GM21528 (cell line): ENCODE data around the gene NCAN.
A peak's percentile ranks its signal among the peaks of the same experiment; 100 is the strongest.
"Not testable (repeated sequence)": the region's sequence is repeated elsewhere in the genome, so short reads cannot be mapped to it uniquely, and the experiment has no call there.

Experiments
- ATAC-seq: cut with Tn5 transposase; IDR thresholded peaks from one replicate; pipeline ENCODE4 v1.9.1; 2021; ENCODE audit warnings: mild to moderate bottlenecking, moderate library complexity; ENCODE audit not compliant: unreplicated experiment, low FRiP score

NCAN gene

DNA sequence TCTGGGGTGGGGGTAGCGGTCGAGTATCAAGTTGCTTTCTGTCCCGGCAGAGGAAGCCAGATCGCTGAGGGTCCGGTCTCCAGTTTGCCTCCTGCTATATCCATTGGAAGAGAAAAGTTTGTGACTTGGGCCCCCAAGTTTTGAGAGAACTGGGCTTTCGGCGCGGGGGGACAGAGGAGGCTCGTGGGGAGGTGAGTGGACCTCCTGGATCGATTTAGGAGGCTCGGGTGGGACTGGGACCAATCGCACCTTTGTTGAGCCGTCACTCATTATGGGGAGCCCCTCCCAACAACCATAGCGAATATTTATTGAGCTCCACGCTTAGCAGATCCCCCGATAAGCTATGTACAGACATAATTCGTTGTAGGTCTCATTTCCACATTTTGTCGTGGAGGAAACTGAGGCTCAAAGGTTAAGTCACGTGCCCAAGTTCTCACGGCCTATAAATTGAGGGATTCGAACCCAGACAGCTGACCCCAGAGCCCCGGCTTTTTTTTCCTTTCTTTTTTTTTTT lies 18.8 kb upstream of the NCAN start:
- ATAC-seq, result no peak

DNA sequence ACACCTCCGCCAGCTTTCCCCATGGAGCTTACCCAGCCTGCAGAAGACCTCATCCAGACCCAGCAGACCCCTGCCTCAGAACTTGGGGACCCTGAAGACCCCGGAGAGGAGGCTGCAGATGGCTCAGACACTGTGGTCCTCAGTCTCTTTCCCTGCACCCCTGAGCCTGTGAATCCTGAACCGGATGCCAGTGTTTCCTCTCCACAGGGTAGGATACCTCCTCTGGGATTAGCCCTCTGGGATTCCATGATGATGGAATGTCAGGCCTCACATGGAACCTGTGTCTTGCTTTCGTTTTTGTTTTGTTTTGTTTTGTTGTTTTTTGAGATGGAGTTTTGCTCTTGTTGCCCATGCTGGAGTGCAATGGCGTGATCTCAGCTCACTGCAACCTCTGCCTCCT lies 17.8 kb upstream of the NCAN start:
- ATAC-seq, result no peak

DNA sequence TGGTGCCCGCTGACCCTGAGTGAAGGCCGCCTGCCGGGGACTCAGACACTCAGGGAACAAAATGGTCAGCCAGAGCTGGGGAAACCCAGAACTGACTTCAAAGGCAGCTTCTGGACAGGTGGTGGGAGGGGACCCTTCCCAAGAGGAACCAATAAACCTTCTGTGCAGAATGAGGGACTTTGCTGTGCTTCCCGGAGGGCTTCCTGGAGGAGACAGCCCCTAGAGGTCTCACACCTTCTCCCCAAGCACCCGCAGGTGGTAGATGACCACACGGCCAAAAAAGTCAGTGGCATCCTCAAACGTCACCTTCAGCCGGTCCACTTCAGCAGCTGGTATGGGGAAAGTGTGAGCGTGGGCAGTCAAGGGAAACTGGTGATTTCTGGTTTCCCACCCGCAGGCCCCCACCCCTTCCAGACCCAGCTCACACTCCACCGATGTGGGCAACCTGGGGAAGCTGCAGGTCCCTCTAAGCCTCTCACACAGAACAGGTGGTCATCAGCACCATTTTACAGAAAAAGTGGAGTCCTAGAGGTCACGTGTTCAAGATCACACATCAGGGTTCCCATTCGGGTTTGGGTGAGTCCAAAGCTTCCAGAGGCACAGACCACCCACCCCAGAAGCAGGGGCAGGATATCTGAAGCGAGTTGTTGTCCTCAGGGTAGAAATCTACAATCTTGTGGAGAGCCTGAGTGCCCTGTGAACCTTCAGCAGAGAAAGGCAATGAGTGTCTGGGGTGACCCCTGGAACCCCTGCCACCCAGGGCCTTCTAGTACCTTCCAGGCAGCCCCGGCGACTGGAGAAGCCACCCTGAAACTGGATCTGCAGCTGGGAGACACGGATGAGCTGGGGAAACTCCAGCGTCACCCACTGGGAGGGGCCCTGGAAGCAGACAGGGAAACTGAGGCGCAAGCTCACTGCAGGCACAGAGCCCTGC lies 9.8 kb upstream of the NCAN start:
- no peak for ATAC-seq

DNA sequence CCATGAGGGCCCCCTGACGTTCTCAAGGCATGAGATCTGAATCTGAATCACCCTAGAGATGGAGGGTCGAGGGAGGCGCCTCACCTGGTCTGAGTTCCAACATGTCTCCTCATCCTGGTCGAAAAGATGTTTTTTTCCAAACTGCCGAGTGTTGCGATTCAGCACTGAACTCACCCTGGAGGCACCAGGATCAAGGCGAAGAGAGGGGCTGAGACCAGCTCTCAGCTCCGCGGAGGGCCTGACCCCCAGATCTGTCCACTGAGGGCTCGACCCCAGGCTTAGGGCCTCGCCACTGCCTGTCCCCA lies 9.1 kb upstream of the NCAN start:
- ATAC-seq, result peak; percentile 13

DNA sequence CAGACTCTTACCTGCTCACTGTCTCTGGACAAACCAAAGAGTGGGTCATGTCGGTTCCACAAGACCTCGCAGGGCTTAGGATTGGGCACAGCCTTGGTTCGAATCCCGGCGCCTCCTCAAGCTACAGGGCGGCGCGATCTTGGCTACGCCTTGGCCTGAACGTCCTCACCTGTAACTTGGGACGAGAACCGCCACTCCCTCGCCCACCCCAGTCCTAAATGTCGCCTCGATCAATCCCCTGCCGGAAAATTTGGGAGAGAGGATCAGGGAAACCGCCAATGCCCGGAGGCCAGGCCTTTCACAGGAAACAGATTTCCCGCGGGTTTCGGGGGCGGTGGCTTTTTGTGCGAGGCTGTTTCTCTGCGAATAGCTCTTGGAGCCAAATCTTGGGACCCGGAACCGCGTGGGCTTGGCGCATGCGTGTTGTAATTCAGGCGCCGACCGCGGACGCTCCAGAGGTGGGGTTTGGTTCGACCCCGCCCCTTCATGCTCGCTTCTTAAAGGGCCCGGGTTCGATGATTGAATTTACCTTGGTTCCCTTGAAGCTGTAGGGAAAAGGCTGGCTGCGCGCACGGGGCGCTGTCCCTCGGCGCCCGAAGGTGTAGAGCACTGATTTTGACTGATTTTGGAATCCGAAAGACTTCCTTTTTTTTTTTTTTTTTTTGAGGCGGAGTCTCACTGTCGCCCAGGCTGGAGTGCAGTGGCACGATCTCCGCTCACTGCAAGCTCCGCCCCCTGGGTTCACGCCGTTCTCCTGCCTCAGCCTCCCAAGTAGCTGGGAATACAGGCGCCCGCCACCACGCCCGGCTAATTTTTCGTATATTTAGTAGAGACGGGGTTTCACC lies 8.5 kb upstream of the NCAN start, which contains the start of gene NR2C2AP:
Gene NR2C2AP, minus strand, starts transcription at position 403 of the 845 bp plus-strand sequence. Its CDS starts 354 bp downstream, at position 49.
- ATAC-seq, result peak; percentile 64

DNA sequence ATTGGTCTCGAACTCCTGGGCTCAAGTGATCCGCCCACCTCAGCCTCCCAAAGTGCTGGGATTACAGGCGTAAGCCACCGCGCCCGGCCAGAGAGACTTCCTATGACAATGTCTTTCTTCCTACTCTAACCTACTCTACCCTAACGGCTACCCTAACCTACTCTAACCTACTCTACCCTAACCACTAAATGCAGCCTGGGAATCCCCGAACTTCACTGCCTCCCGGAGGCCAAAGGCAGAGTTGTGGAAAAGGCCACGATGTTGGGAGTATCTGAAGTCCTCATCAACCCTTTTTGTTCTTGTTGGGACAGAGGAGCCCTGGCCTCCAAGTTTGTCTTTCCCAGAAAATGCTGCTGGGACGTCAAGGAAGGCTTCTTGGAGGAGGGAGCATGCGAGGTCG lies 7.6 kb upstream of the NCAN start:
- ATAC-seq, result no peak

DNA sequence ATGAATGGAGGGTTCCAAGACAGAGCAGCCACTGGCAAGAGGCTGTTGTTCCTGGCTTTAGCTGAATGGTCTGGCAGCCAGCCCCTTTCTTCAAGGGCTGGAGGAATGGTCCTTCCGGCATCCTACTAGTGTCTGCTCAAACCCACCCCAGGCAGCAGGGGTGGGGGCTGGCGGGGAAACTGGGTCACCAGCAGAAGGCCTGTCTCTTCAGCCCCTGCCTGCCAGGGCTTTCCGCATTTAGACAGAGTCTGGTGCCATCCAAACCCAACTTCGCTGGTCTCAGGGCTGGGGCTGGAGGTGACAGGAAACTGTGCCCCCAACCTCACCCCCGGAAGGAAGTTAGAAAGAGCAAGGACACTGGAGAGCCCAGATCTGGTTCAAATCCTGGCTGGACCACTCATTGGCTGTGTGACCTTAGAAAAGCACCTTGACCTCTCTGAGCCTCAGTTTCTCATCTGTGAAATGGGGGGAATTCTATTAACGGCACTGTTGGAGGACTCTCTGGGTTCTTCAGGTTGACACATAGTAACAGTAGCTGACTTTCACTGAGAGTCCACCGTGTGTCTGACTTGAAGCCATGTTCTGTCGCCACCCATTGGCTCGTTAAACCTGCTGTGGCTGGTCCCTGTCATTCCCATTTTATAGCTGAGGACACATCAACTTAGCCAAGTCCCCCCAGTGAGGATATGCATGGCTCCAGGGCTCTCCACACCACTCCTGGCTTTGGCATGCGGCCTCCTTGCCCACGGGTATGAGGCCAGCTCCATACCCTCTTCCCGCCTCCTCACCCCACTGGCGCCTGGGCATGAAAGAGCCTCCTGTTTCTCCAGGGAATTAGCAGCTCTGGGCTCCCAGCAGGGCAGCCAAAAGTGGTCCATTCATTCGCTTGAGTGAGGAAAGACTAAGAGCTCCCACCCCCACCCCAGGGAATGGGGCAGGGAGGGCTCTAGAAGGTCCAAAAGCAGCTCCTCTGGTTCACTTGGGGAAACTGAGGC lies 6.0 kb upstream of the NCAN start:
- no peak for ATAC-seq

DNA sequence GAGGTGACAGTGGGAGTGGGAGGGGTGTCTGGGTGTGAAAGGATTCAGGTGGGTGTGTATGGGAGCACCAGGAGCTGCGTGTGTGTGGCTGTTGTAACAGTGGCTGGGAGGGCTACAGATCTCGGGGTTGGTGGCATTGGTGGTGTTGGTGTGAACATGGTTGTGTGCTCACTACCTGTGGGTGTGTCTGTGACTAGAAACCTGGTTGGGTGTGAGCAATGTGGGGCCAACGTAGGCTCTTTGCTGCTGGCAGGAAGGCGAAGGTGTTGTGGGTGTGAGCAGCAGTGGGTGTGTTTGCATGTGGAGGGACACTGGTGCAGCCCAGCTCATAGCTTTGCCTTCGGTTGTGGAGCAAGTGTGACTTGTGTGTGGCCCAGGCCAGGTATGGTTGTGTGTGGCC lies 4.8 kb upstream of the NCAN start:
- ATAC-seq, result no peak

DNA sequence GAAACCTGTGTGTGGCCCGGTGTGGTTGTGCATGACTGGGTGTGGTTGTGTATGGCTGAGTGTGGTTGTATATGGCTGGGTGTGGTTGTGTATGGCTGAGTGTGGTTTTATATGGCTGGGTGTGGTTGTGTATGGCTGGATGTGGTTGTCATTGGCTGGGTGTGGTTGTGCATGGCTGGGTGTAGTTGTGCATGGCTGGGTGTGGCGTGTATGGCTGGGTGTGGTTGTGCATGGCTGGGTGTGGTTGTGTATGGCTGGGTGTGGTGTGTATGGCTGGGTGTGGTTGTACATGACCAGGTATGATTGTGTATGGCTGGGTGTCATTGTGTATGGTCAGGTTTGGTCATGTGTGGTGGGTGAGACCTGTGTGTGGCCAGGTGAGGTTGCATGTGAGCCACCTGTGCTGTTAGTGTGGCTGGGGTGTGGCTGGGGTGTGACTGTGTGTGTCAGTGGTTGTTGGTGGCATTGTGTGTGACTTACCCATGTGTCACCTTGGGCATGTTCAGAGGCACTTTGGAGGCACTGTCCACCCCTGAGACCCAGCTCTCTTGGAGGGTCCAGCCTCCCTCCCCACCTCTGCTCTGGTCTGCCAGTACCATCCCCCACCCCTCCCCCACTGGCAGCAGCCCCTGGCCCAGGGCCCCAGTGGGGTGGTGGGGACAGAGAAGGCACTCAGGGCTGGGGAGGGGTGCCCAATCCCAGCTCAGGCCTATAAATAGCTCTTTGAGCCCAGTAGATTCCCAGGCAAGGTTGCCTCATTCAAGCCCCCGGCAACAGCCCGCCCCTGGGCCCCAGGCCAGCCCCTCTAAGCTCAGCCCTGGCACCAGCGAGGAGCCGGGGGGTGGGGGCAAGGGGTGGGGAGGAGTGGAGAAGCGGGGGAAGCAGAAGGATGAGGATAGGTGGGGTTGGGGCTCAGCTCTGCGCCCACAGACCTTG lies 3.9 kb upstream of the NCAN start:
- ATAC-seq, result no peak

DNA sequence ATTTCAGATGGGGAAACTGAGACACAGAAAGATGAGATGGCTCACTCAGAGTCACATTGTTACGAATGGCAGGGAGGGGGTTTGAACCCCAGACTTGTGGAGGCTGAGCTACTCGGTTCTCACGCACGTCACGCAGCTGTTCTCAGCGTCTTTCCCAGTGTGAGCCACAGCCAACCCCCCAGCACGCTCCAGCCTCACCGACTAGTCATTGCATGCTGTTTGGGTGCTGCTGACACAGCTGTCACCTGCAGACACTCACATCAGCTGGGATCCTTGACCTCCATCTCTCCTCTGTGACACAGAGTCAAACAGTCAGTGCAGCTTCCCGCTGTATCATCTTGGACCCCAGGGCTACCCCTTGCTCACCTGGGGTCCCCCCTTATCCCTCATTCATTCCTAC lies 2.4 kb upstream of the NCAN start:
- no peak for ATAC-seq

DNA sequence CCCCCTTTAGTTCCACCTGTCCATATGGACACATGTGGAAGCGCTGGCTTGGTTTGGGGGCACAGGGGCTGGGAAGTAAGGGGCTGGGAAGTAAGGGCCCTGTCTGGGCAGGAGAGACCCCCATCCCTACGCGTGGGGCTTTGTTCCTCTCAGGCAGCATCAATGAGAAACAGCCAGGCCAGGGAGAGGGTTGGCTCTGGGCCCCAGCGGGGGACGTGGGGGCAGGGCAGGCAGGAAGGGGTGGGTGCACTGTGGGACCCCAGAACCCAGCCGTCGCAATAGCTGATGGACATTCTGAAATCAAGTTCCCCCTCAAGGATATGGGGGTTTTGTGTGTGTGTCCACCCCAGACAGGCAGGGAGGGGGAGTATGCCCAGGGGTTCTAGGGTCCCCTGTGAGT lies 1.2 kb downstream of the NCAN start:
- no peak for ATAC-seq

DNA sequence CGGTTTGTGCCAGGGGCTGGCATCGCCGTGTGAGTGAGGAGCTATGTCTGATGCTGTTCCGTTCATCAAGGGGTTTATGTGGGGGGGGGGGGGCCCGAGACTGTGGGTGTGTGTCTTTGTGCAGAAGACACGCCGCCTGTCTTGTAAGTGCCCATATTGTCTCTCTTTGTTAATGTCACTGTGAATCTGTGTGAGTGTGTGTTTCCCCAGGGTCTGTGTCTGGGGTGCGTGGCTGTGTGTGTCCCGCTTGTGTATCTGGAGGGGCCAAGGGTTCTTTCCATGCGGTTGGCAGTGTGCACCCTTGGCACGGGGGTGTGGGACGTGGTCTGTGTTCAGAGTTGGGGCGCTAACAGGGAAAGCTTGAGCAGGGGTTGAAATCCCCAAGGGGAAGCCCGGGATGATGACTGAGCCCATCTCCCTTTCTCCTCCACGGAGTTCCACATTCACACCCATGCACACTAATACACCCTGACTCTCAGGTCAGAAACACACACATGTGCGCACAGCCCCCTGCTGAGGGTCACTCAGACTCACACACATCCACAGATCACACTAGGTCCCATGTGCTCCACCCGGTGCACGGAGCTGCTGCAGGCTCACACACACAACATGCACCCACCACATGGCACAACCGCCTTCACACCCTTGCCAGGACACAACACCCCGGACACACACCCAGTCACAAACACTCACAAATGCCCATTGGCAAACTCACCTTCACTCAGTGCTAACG lies 1.8 kb downstream of the NCAN start:
- no peak for ATAC-seq

DNA sequence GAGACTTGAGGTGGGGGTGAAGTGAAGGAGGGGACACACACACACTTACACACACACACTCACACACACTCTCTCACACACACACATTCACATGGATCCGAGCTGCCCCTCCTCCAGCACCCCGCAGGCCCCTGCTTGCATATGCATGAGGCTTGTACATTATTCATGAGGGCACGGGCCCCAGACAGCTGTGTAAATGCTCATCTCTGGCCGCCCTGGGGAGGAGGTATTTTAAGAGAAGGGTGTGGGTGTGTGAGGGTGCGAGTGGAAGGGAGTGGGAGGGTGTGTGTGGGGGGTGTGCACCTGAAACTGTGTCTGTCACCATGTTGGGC lies 2.4 kb downstream of the NCAN start:
- no peak for ATAC-seq

DNA sequence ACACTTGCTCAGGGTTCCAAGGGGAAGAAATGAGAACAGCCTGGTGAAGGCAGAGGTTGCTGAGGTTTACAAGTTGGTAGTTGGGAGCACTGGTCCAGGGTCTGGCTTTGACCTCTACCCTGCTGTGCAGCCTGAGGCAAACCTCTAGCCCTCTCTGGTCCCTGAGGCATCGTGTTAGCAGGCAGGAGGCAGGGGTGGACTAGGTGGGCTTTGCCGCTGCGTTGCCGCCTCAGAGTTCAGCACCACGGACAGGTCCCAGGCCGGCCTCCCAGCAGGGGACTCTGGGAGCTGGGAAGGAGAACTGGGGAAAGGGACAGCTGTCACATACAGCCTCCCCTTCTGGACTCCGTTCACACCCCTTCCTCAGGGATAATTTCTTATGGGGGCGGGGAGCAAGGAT lies 3.1 kb downstream of the NCAN start:
- no peak for ATAC-seq

DNA sequence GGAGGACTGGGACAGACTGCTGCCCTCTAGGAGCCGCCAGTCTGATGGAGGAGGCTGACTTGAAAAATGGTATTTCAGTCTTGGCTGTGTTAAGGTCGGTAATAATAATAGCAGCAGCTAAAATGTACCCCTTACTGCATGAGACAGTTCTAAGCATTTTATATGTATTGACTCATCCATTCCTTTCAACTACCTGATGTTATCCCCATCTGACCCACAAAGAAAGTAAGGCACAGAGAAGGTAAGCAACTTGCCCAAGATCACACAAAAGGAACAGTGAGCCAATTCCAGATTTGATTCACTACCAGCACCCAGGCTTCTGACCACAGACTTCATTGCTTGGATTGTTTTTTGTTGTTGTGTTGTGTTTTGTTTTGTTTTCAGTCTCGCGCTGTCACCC lies 4.0 kb downstream of the NCAN start:
- ATAC-seq, result no peak

DNA sequence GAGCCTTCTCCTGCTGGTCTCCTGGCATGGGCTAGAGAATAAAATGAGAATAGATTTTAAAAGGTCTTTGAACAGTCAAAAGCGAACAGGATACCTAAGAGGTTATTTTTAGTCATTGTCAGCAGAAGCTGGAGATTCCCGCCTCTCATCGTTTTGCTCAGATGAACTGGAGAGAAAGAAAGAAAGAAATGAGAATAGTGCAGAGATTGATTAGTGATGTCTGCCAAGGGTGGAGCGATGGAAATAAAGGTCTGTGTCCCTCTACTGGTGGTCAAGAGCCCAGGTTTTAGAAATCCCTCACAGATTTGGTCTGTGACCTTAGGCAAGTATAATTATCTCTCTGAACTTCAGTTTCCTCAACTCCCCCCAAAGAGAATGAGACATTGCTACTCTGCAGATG lies 5.3 kb downstream of the NCAN start:
- no peak for ATAC-seq

DNA sequence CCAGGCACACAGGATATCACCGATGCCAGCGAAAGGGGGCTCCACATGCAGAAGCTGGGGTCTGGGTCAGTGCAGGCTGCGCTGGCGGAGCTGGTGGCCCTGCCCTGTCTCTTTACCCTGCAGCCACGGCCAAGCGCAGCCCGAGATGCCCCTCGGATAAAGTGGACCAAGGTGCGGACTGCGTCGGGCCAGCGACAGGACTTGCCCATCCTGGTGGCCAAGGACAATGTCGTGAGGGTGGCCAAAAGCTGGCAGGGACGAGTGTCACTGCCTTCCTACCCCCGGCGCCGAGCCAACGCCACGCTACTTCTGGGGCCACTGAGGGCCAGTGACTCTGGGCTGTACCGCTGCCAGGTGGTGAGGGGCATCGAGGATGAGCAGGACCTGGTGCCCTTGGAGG lies 7.2 kb downstream of the NCAN start:
- ATAC-seq, result no peak

DNA sequence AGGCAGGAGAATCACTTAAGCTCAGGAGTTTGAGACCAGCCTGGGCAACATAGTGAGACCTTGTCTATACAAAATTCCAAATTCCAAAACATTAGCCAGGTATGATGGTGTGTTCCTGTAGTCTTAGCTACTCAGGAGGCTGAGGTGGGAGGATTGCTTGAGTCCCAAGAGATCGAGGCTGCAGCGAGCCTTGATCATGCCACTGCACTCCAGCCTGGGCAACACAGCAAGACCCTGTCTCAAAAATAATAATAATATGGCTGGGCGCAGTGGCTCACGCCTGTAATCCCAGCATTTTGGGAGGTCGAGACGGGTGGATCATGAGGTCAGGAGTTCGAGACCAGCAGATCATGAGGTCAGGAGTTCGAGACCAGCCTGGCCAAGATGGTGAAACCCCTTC lies 9.2 kb downstream of the NCAN start:
- ATAC-seq, result not testable (repeated sequence)

DNA sequence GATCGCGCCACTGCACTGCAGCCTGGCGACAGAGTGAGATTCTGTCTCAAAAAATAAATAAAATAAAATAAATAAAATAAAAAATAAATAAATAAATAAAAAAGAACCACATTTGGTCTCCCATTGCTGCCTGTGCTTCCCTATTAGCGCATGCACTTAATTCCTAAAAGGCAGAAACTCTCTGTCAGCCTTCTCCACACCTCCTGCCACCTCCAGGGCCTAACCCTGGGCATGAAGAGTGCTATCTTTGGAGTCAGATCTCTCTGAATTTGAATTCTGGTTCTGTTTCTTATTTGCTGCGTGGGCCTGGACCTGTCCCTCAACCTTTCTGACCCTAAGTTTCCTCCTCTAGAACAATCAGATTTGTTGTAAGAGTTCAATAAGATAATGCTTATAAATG lies 11.3 kb downstream of the NCAN start:
- no peak for ATAC-seq
